GM19099 (cell line): Measurements from ENCODE around the gene TOLLIP.

ENCODE experiments used
- POLR2A ChIP-seq: IDR thresholded peaks from 3 replicates; pipeline ENCODE4 v1.6.1; 2011; ENCODE audit warnings: low read depth; ENCODE audit not compliant: insufficient read length; ENCODE audit errors: extremely low read depth

Gene TOLLIP

GRCh38 chr11:1237851-1238250 lies 71.6 kb downstream of the TOLLIP start:
- TF ChIP-seq POLR2A = no peak

- TF ChIP-seq POLR2A = no peak
Observed at GRCh38 chr11:1237128-1237580, 72.3 kb downstream of the TOLLIP start.

- no peak for TF ChIP-seq POLR2A
Observed at GRCh38 chr11:1236316-1237127, 72.9 kb downstream of the TOLLIP start.

GRCh38 chr11:1235901-1236315 lies 73.5 kb downstream of the TOLLIP start:
- TF ChIP-seq POLR2A = no peak

DNA sequence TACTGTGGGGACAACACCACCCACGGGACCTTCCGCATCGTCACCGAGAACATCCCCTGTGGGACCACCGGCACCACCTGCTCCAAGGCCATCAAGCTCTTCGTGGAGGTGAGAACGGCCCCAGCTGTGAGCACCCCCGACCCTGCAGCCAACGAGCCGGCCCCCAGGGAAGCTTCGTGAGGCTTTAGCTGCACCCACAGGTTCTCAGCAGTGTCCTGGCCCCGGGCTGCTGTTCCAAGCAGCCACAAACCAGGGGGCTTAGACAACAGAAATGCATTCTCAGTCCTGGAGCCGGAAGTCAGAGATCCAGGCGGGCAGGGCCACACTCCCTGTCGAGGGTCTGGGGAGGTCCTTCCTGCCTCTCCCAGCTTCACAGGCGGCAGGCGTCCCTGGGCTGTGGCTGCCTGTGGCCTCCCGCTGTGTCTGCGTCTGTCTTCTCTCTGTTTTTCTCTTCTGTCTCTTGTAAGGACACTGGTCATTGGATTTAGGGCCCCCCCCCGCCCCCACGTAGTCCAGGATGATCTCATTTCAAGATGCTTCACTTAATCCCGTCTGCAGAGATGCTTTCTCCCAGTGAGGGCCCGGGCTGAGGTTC lies 74.0 kb downstream of the TOLLIP start:
- no peak for TF ChIP-seq POLR2A

DNA sequence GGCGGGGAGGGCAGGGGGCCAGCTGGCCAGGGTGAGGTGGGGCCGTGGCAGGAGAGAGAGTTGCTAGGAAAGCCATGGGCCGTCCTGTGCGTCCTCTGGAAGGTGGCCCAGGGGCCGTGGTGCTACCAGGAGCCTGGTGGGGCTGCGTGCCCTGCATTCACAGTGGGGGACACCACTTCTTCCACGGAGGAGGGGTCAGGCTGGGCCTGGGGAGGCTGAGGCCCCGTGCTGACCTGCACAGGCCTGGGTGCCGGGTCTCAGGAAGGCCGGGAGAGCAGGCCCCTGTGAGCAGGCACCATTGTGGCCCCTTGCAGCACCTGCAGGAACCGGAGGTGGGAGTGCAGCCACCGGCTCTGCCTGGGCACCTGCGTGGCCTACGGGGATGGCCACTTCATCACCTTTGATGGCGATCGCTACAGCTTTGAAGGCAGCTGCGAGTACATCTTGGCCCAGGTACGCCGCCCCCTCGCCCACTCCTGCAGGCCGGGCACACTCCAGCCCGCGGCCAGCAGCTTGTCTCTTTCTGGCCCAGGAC lies 74.6 kb downstream of the TOLLIP start:
- no peak for TF ChIP-seq POLR2A

GRCh38 chr11:1234054-1234720 lies 75.2 kb downstream of the TOLLIP start:
- no peak for TF ChIP-seq POLR2A

DNA sequence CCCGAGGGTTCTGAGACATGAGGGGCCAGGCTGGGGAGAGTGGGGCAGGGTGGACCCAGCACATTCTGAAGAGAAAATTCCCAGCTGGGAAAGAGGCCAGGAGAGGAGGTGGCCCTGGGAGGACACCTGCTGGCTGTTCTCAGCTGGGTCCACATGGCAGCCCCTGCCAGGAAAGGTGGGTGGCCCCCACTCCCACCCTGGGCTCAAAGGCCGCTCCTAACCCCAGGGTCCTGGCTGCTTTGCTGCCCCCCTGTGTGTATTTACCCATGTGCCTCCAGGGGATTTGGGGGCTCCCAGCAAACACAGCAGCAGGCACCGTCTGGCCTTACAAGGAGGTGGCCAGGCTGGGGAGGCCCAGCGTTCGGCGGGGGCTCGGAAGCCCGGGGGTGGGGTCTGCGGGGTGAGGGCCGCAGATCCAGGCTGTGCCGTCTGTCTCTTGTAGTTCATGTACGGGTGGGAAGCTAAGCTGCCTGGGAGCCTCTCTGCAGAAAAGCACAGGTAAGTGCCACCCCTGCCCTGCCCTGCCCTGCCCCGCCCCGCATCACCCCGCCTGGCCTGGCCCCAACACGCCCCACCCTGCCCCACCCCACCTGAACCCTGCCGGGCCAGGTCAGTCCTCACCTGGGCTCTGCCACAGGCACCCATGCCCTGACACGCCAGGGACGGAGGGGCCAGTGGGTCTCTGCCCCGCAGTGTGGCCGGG lies 75.9 kb downstream of the TOLLIP start:
- no peak for TF ChIP-seq POLR2A

DNA sequence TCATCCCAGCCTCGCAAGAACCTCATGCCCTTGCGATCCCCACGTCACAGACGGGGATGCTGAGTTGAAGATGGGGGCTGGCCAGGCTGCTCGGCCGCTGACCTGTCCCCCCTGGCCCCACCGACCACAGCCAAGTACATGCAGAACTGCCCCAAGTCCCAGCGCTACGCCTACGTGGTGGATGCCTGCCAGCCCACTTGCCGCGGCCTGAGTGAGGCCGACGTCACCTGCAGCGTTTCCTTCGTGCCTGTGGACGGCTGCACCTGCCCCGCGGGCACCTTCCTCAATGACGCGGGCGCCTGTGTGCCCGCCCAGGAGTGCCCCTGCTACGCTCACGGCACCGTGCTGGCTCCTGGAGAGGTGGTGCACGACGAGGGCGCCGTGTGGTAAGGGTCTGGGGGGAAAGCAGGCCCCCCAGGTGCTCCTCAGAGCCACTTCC lies 76.5 kb downstream of the TOLLIP start:
- no peak for TF ChIP-seq POLR2A

GRCh38 chr11:1232021-1232882 lies 77.2 kb downstream of the TOLLIP start:
- TF ChIP-seq POLR2A = no peak

GRCh38 chr11:1231396-1232020 lies 77.9 kb downstream of the TOLLIP start:
- TF ChIP-seq POLR2A = no peak

DNA sequence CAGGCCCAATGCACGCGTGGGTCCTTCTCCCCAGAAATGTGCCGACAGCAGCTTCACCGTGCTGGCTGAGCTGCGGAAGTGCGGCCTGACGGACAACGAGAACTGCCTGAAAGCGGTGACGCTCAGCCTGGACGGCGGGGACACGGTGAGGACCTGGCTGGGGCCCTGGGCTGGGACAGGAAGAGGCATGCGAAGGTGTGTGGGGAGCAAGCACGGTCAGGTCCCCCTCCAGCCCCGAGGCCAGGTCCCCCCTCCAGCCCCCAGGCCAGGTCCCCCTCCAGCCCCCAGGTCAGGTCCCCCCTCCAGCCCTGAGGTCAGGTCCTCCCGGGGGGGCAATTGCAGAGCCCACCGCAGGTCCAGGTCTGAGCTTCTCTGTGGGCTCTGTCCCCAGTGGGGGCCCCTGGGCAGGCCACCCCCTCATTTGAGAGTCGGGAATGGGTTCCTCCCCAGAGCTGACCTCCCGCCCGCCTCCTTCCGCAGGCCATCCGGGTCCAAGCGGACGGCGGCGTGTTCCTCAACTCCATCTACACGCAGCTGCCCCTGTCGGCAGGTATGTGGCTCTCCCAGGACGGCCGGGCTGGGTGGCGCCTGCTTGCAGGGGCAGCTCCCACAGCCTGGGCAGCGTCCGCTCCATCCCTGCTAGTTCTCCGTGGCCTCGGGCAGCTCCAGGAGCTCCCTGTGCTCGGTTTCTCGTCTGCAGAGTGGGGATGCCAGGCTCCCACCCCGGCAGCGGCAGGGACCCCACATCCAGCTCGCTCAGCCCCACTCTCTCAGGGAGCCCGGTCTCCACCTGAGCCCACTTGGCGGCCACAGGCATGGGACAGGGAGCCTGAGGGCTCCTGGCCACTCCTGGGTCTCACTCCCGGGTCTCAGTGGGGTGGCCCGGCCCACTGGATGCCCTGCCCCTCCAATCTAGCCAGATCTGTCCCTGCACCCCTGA lies 78.7 kb downstream of the TOLLIP start:
- no peak for TF ChIP-seq POLR2A

DNA sequence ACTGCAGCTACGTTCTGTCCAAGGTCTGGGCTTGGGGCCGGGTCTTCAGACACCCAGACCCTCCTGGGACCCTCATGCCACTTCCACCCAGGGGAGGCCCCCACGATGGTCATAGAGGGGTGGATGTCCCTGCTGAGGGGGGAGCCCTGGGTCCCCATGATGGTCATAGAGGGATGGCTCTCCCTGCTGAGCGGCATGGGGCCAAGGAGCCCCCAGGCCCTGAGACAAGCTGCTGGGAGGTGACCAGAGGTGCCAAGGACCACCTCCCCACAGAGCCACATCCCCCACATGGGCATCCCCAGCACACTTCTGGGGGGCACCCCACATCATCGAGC lies 79.3 kb downstream of the TOLLIP start:
- no peak for TF ChIP-seq POLR2A
